NCI-H526 treated with DMSO at 0.1 percent for 48 hours (cell line): ENCODE measurements around the gene NBAS.
A peak's percentile ranks its signal among the peaks of the same experiment; 100 is the strongest.

ENCODE experiments used
- DNase-seq: peaks from one replicate; lab custom pipeline; 2025; lab: John Stamatoyannopoulos, UW

NBAS gene

GRCh38 chr2:15307526-15307925 lies 253.6 kb downstream of the NBAS start:
- peak; percentile 100 for DNase-seq

DNA sequence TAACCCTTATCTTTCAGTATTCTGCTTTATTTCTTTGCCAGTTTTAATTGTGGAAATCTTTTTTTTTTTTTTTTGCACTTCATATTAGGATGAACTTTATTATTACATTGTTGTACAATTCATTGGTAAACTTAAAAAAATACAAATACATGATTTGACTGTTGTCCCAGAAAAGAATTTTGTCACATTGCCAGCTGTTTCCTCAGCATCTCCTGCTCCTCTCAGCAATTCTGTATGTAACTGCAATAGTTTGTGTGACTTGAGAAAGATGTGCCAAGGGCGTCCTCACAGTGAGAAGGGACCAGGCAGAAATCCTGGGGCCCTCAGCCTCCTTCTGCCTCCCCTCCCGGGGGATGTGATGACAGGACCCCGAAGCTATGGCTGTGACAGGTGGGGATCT lies 254.4 kb downstream of the NBAS start:
- DNase-seq, result no peak

GRCh38 chr2:15303874-15304273 lies 257.3 kb downstream of the NBAS start:
- DNase-seq, result no peak

DNA sequence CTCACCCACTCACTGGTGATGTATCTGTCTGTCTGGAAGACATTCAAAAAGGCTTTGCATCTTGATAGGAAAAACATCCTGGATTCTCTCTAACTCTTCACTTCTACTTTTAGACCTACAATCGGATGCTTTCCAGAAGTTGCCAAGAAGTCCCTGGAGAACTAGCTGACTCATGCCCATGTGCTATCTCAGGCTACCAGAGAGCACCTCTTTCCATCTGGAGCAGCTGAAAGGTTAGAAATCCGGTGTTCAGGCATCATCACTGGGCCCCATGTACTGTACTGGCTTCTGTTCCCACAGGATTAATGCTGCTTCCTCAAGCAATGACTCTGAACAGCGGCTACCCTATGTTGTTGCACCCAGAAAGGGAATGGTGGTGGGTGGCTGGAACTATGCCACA lies 259.0 kb downstream of the NBAS start:
- DNase-seq, result no peak

DNA sequence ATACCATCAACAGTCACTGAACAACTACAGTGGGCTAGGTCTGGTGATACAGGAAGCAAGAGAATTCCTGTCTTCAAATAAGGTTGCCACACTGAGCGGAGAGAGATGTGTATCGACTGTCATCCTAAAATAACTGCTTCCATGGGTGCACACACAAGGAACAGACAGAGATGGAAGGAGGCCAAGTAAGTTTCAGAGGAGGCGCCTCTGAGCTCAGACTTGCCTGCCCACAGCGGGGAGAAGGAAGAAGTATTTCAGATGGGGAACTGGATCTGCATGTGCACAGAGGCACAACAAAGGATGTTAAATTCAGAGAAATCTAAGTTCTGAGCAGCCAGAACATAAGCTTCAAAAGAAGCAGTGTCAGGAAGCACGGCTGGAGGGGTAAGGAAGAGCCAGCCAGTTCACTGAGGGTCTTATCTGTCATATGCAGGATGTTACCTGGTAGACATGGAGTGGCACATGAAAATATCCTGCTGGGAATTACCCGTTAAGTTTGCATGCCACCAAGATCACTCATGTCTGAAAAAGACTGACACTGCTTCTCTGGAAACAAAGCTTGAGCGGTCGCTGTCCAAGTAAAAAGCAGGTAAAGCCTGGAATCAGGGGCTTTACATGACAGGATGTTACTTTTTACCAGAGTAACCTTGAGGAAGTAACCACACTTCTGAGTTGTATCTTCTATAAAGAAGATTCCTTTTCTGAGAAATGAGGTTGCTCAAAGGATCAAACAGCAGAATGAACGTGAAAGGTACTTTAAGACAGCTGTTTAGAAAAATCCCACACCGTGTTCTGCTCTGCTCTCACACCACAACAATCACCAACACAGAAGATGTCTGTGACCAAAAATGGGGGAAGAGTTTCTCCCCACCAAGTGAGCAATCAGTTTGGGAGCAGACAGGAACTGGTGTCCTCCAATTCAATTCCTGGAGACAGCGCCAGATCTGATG lies 260.2 kb downstream of the NBAS start:
- DNase-seq, result no peak

DNA sequence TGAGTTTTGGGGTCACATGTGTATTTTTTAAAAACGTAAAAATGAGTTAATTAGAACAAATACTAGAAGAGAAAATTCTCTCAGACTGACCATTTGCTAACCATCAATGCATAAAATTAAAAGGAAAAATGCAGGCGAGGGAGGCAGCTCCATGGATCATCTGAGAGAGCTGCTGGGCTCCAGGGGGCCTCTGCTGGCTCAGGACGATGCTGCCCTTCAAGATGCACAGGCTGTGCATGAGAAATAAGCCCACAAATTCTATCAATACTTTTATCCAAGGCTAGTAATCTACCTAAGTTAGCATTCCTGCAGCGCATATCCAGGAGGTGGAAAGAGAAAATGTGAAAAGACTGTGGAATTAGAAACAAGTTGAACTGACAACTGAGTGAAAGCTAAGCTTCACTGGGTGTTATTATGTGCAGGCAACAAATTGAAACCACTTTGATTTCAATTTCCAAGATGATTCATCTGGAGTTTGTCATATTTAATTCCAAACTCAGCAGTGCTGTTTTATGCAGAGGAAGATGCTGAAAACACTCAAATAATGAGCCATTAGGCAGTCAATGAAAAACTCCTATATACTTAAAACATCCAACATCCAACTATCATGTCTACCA lies 261.1 kb downstream of the NBAS start:
- DNase-seq, result no peak

- no peak for DNase-seq
These were observed 262.4 kb downstream of the NBAS start for GRCh38 chr2:15298770-15299169.

- DNase-seq, result no peak
These were observed 267.7 kb downstream of the NBAS start for GRCh38 chr2:15293262-15293937.

- no peak for DNase-seq
These were observed 273.5 kb downstream of the NBAS start for GRCh38 chr2:15287447-15288184.

DNA sequence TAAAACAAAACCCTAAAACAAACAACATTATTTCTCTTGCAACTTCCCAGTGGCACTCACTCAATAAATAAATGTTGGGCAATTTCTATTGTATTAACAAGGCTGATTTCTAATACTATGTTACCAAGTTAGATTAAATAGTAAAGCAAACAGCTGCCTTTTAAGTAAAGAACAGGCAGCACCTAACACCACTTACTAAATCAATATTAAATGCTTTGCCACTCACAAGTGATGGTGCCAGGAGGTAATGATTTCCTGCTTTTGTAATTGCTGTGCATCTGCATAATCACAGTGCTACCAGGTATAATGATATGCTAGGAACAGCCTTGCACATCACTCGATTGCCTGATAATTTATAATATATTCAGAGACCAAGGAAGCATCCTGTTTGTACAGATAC lies 276.5 kb downstream of the NBAS start:
- DNase-seq, result no peak

GRCh38 chr2:15281681-15282080 lies 279.5 kb downstream of the NBAS start:
- no peak for DNase-seq

DNA sequence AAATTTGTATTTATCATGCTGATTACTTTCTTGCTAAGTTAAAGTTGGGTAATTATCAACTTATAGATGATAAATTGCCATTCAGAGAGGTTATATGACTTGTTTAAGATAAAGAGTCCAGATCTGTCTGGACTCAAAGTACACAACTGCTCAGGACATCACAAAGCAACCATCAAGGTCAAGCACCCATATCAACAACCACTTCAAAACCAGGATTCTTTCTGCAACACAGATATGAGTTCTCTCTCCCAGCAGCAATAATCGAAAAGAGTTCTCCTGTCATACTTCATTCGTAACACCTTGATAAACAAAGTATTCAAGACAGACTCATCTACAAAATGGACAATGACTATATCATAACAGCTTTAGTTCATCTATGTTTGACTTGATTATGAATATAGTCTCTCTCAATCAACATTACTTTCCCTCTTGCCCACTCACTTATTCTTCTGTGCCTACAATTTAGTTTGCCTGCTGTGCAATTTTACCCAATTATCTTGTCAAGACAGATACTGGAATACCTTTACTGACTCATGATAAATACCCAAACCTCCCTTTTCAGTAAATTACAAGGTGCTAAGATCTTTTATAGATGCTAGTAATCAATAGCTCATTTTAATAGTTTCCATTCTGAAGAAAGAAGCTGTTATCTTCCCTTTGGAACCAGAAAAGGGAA lies 281.8 kb downstream of the NBAS start:
- no peak for DNase-seq

DNA sequence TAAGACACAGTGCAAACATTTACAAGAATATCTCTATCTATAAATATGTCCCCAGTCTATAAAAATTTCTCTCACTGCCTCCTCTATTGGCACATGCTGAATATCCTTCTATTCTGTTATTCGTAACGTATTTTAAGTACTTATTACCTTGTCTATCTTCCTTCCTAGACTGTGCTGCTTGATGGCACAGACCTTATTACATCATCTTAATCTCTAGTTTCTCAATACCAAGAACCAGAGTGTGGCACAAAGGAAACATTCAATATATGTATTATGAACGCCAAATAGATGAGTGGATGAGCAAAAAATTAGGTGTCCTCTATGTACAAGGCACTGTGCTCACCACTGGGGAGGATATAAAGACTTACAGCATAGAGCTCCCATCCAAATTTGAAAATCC lies 282.8 kb downstream of the NBAS start:
- DNase-seq, result no peak

DNA sequence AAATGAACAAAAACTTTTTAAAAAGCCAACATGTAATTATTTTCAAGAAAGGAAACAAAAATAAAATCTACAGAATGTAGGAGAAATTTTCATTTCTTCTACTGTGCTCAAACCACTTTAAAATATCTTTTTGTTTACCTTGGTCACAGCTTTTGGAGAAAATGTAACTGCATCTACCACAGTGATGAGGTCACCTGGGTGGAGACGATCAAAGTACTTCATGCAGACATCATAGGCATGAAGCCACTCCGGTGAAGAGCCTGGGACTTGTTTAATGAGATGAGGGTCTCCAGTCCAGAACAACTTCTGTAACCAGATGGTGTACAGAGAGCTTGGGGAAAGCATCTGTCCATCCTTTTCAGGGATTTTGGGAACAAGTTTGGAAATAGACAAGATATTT lies 285.8 kb downstream of the NBAS start:
- DNase-seq, result no peak

GRCh38 chr2:15273452-15273851 lies 287.7 kb downstream of the NBAS start:
- DNase-seq, result no peak

DNA sequence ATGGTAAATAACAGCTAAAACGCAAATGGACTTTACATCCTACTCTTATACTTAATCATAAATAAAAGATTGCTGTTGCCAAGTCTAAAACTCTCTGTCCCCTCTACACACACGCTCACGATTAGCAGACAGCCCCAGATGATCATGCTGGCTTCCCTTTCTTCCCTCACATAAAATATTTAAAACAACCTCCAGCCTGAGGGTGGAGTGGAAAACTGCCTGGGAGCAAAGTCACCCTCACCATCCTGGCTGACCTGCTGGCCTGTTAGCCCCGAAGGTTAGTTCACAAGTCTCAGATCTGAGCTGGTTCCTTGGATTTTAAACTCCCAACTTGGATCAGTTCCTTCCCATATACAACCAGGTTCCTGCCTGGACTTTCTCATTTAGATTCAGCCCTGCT lies 288.2 kb downstream of the NBAS start:
- DNase-seq, result no peak

GRCh38 chr2:15271941-15272542 lies 289.1 kb downstream of the NBAS start:
- no peak for DNase-seq

DNA sequence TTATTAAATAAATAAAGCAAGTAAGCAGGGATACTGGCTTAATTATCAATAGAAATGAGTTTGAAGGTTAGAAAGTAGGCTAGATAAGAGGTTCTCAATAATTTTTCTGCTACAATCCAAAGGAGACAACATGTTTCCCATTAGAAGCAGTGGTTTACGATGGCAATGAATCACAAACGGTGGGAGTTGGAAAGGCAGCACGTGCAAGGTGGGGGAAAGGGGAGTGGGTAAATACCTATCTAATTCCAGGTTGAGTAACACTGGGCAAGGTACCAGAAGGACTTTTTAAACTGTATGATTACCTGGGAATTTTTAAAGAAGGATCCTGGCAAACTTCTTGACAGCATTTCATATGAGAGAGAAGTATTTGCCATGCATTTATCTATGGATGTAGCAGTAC lies 289.9 kb downstream of the NBAS start:
- no peak for DNase-seq

- DNase-seq, result no peak
These were observed 292.1 kb downstream of the NBAS start for GRCh38 chr2:15269043-15269442.

- DNase-seq, result no peak
These were observed 295.2 kb downstream of the NBAS start for GRCh38 chr2:15265889-15266288.

DNA sequence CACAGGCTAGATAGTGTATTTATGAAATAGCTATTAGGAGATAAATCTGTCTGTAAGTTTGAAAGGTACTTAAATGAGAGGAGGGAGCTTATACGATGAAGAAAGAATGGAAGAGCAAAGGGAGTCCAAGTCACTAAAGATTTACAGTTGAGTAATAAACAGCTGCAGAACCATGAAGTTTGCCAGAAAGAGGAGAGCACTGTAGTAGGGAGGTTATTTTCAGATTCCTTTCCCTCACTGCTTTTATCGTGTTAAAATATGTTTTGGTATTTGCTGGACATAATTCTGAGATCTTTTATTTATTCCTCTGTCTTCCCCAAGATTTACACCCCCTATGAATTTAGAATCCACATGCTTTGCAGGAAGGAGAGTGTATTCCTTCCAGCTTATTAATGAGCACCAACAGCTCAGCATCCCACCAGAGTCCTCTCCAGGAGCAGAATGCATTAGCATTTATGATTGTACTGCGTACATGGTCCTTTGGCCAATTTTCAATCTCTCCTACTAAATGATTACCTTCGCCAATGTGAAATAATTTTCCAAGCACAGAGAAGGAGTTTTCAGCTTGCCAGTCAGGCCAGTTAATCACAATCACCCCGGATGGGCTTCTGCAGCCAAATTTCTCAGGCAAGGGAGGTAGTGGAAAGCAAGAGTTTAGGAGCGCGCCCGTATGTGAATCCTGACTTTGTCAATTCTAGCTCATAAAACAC lies 297.0 kb downstream of the NBAS start:
- no peak for DNase-seq
